HG03139 (cell line): ENCODE measurements around the gene AP1B1.
"Not testable (repeated sequence)": the region's sequence is repeated elsewhere in the genome, so short reads cannot be mapped to it uniquely, and the experiment has no call there.

Source experiments
- ATAC-seq: cut with Tn5 transposase; IDR thresholded peaks from one replicate; pipeline ENCODE4 v1.9.1; 2021; ENCODE audit not compliant: unreplicated experiment

Gene AP1B1

DNA sequence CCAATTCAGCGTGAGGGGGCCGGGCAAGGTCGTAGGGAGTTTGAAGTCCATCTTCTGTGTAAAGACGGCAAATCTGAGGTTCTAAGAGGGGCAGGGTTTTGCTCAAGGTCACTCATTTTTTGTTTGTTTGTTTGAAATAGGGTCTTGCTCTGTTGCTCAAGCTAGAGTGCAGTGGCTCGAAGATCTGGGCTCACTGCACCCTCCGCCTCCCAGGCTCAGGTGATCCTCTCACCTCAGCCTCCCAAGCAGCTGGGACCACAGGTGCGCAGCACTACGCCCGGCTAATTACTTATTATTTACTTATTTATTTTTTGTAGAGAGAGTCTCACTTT lies 355 bp upstream of the AP1B1 start:
- no peak for ATAC-seq

DNA sequence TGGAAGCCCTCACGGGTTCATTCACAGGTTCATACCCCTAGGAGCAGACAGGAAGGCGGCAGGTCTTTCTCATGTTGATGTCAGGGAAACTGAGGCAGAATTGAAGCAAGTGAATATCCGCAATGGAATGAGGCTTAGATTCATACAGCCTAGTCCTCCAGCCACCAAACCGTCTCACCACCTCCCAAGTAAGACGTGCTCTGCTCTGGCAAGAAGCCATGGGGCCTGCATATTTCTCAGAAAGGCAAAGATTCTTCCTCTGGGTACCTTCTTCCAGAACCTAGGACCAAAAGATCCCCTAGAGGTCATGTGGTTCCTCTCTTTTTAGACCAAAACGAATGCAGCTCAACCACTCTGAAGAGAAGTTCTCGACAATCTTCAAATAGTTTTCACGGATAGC lies 1.7 kb downstream of the AP1B1 start:
- no peak for ATAC-seq

- ATAC-seq: no peak
Observed at GRCh38 chr22:29385748-29386147, 2.6 kb downstream of the AP1B1 start.

DNA sequence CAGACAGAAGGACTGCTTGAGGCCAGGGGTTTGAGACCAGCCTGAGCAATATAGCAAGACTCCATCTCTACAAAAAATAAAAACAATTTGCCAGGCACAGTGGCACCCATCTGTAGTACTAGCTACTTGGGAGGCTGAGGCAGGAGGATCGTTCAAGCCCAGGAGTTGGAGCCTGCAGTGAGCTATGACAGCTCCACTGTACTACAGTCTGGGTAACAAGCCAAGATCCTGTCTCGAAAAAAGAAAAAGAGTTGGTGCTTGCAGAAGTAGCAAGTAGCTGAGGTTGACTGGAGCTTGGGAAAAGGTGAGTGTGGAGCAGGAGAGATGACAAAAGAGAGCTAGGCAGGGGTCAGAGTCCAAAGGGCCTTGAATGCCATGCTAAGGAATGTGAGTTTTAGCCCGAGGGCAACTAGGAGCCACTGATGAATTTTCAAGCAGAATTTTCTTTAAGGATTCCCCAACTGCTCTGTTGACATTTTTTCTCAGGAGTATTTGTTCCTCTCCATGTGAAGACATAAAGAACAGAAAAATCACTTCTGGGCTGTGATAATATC lies 3.1 kb downstream of the AP1B1 start:
- no peak for ATAC-seq

DNA sequence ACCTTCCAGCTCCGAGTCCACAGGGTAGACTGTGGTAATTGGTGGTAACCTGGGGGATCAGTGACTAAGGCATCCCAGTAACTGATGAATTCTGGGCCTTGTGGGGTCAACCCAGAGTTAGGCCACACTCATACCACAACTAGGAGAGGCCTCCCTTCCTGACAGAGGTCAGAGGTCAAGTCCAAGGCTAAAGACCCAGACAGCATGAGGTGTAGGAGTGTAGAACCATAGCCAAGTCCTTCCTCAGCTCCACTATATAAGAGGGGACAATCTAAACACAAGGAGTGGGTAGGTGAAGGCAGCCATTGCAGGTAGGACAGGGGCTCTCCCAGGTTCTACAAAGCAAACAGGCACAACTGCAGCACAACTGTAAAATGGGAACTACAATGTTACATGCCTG lies 4.6 kb downstream of the AP1B1 start:
- no peak for ATAC-seq

- no peak for ATAC-seq
Observed at GRCh38 chr22:29382580-29383302, 5.6 kb downstream of the AP1B1 start.

DNA sequence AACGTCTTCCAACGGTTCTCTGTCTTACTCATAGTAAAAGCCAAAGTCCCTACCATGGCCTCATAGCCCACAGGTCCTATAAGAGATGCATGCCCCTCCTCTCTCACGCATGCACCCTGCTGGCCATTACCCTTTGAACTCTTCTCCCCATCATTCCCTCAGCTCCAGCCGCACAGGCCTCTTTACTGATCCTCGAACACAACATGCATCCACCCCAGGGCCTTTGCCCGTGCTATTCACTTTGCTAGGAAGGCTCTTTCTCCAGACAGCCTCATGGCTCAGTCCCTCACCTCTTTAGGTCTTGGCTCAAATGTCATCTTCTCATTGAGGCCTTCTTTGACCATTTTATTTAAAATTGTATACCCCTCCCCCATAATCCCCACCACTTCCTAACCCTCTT lies 7.5 kb downstream of the AP1B1 start:
- ATAC-seq: no peak

DNA sequence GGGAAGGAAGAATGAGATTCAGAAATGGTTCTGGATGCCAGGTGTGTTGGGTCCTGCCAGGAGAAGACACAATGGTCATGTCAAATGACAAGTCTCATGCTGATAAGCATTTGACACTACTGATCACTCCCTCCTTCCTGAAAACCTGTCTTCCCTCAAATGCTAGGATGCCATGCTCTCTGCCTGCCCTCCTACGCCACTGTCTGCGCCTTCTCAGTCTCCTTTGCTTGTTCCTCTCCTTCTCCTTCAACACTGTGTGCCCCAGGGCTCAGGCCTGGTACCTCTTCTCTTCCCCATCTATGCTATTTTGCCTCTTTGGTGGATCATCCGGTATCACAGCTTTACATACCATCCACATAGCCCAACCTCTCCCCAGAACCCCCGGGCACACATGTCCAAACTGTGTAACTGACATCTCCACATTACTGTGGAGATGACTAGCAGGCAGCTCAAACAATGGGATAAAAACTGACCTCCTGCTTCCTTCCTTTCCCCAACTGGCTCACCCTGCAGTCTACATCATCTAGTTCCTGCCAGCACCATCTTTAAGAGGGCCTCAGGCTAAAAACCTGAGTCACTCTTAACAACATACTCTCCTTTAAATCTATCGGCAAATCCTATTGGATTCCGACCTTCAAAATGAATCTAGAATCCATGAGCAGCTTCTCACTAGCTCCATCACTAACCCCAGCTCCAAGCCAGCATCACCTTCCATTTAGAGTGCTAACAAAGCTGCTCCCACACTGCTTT lies 8.2 kb downstream of the AP1B1 start:
- ATAC-seq: no peak

GRCh38 chr22:29379258-29379657 lies 9.1 kb downstream of the AP1B1 start:
- ATAC-seq: no peak

DNA sequence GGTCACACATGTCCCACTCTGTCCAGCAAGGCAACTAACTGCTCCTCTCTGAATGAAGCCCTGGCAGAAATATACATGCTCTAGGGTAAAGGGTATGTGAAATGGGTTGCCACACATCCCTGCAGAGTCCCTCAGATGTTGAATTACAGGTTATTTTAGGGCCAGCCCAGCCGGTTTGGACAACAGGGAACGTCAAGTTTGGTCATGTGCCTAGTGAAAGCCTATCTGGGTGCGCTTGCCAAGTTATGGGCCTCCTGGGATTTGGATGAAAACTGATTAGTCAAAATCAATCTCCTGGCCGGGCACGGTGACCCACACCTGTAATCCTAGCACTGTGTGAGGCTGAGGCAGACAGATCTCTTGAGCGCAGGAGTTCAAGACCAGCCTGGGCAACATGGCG lies 10.4 kb downstream of the AP1B1 start:
- no peak for ATAC-seq

DNA sequence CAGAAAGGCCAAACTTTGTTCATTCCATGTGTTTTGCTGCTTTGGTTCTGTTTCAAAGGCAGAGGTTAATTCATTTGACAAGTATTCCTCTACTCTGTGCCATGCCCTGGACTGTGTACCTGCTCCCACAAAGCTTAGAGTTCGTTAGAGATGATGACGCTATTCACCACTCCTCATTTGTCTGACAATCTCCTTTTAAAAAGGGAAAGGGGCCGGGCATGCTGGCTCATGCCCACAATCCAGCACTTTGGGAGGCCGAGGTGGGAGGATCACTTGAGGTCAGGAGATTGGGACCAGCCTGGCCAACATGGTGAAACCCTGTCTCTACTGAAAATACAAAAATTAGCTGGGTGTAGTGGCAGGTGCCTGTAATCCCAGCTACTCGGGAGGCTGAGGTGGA lies 11.7 kb downstream of the AP1B1 start:
- not testable (repeated sequence) for ATAC-seq

DNA sequence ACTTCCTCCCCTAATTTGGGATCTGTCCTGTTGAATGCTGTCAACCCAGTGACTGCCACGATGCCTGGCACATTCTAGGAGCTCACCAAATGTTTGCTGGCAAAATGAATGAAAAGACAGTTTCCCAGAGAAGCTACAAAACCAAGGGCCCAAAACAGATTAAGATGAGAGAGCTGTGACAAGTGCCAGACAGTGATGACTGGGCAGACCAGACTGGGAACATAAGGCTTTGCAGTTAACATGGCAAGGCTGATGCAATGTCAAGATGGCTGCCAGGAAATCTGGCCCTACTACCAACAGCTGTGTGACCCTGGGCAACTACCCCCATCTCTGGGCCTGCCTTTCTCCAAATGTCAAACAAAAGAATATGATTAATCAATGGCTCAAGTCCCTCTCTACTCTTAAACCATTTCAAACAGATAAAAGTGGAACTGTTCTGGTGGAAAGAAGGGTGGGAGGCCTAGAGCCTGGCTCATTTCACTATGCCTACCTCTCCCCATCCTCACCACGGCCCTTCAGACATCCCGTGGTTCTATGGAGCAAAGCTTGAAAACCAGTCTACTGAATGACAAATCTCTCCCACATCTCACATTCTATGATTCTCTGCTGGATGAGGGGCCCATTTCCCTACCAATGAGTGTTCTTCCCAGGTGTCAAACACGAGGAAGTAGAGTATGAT lies 12.8 kb downstream of the AP1B1 start:
- no peak for ATAC-seq

DNA sequence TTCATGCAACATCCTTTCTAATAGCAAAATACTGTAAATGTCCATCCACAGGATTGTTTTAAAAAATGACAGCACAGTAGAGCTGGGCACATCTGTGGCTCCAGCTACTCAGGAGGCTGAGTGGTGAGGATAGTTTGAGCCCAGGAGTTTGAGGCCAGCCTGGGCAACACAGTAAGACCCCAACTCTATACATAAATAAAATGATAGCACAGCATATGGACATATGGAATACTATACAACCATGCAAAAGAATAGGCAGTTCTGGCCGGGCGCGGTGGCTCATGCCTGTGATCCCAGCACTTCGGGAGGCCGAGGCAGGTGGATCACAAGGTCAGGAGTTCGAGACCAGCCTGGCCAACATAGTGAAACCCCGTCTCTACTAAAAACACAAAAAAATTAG lies 13.6 kb downstream of the AP1B1 start:
- ATAC-seq: not testable (repeated sequence)

DNA sequence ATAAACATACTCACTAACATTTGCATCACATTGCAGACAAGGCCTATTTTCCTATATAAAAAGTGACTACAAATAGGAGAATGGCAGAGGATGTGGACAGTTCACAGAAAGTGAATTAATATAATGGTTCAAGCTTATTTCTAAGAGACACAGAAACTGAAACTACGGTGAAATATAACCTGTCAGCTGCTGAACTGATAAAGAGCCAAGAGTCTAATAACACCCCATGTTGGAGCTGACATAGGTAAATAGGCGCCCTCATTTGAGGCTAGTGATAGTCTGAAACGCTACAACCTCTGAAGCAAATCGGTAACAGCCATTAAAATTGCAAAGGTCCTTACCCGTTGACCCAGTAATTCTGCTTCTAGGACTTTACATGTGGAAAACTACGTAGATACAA lies 14.0 kb downstream of the AP1B1 start:
- ATAC-seq: no peak

DNA sequence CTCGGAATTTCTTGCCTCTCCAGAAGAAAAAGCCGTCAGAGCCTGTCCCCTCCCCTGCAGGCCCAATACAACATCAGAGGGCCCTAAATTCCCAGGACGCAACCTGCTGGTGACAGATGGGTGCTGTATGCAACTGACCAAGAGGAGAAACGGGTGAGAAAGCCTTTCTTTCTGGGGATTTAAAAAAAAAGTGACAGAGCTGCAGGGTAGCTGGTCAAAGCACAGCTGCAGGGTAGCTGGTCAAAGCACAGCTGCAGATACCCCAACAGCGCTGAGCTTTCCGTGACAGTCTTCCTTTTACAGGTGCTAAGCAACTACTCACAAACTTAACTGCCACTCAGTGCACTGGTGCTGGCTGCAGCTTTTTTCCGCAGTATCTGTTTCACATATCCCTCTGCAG lies 17.8 kb downstream of the AP1B1 start:
- no peak for ATAC-seq

GRCh38 chr22:29369460-29369859 lies 18.9 kb downstream of the AP1B1 start:
- ATAC-seq: no peak

DNA sequence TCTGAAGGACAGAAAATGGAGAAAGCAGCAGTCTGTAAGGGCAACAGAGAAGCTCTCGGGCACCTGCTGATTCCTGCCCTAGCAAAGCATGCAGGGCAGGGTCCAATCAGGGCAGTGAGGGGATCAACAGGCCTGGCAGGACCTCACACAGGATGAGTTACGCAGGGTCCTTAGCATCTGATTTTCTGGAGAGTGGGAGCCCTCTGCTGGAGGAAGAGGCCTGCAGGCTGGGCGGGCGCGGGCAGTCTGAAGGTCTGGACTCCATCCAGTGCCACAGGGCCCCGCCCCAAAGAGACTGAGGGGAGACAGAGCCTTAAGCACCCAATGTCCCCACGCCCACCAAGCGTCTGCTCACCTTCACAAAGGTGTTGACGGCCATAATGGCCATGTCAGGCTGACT lies 28.9 kb downstream of the AP1B1 start:
- ATAC-seq: no peak

DNA sequence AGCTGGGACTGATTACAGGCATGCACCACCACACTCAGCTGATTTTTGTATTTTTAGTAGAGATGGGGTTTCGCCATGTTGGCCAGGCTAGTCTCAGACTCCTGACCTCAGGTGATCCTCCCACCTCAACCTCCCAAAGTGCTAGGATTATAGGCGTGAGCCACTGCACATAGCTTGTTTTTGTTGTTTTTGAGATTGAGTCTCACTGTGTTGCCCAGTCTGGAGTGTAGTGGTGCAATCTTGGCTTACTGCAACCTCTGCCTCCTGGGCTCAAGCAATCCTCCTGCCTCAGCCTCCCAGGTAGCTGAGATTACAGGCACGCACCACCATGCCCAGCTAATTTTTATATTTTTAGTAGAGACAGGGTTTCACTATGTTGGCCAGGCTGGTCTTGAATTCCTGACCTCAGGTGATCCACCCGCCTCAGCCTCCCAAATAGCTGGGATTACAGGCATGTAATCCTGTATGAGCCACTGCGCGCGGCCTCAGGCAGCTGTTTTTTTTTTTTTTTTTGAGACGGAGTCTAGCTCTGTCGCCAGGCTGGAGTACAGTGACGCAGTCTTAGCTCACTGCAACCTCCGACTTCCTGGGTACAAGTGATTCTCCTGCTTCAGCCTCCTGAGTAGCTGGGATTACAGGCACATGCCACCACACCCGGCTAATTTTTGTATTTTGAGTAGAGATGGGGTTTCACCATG lies 31.0 kb downstream of the AP1B1 start:
- ATAC-seq: not testable (repeated sequence)

DNA sequence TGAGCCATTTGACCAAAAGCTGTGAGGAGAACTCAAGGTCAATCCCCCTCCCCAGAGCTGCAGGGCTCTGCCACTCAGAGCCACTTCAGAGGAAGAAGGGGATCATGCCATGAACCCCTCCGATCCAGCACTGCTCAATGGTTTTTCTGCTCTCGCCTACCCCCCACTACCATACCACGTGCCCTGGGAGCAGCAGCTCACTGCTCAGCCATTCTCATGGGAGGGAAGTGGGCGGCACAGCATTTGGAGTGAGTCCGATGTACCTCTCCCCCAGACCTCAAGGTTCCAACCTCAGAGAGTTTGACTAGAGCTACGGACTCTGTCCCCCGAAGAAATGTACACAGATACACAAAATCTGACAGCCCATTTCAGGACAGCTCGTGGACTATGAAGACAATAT lies 34.5 kb downstream of the AP1B1 start:
- no peak for ATAC-seq

GRCh38 chr22:29353286-29353685 lies 35.1 kb downstream of the AP1B1 start:
- ATAC-seq: no peak

DNA sequence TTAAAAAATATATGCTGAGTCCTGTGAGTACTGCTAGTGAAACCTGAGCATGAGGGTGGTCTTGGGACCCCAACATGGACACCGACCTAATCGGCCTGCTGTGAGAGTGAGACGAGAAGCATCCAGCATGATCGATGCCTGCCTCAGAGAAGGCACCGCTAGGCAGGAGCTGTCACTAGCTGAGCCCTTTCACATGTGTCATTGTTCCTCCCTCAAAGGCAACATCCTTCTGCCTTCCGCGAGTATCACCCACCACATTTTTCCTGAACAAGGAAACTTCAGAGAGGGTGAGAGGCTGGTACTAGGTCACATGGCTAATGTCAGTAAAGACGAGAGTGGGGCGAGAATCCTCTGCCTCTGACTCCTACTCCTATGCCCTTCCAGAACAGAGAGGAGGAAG lies 35.6 kb downstream of the AP1B1 start:
- no peak for ATAC-seq
